HUDEP-2 (cell line): ENCODE measurements around the gene VCAM1.

Experiments used
- DNase-seq, 76 experiments: peaks; one replicate each; lab custom pipeline; 2025; ENCODE audit not compliant: unreplicated experiment in 76 of 76; lab: John Stamatoyannopoulos, UW

VCAM1 gene

DNA sequence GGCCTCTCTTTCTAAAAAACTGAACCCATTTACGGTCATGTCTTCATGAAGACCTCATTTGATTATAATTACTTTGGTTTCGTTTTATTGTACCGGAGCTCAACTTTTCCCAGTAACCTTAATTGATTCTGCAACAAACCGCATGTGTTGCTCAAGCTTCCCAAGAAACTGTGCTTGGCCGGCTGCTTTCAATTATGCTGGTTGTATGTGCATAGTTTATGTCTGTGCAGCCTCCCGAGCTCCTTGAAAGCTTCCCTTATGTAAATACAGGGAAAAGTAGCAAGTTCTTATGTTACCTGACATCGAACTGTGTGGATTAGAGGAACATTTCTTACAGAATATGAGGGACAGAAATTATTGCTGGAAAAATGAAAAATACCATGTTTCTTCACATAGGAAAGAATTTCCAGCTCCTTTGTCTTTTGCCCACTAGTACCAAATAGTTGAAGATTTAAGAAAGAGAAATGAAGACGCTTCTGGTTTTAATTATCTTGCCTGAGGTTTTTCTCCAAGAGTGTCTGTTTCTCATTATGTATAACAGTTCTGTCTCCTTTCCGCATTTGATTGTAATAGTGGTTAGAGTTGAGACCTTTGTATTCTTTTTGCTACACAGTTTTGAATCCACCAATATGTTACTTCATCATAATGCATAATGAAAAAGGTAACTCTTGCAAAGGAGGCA is 2.1 kb downstream of the VCAM1 start:
- no peak for DNase-seq

DNA sequence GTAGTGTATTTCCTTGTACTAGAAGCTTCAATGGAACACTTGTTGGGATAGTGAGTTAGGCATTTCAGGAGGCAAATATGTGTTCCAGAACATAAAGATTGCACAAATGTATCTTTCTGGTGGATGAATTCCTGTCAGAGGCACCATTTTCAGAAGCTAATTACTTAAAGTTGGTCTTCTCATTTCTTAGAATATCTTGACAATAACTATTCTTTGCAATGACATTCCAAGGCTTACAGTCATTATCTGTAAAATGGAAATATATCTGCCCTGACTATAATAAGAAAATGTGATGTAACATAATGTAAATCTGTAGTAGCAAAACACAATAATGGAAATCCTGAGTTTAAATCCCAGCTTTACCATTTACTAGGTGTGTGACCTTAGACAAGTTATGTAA is 2.7 kb downstream of the VCAM1 start:
- no peak for DNase-seq

DNA sequence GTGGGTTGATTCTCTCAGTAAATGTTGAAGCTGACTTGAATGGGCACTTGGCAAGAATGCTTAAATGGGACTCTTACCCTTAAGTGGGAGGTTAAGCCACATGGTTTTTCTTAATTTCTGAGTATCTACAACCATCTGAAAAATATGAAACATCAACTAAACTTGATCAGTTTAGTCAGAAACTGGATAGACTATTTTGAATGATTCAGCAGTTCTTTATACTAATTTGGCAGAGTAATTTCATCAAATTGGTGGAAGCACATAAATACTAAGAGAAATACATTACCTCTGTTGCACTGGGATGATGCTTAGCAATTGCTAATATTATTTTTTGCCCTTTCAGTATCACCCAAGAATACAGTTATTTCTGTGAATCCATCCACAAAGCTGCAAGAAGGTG is 4.7 kb downstream of the VCAM1 start:
- no peak for DNase-seq

DNA sequence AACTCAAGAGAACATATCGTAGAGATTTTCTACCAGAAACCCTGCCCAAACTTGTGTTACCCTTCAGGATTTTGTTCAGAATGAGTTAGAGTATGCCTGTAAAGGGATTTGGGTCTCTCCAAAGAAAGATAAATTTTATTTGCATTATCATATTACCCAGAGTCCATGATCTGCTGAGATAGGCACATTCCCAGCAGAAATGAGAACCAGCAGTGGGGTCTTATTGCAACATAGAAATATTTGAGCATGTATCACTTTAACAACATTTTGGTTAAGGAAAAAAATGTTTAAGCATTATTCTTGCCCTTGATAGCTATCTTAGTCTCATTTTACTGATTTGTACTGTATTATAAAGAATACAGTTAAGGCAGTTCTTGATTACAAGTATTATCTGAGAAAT is 10.6 kb downstream of the VCAM1 start:
- DNase-seq, result no peak

DNA sequence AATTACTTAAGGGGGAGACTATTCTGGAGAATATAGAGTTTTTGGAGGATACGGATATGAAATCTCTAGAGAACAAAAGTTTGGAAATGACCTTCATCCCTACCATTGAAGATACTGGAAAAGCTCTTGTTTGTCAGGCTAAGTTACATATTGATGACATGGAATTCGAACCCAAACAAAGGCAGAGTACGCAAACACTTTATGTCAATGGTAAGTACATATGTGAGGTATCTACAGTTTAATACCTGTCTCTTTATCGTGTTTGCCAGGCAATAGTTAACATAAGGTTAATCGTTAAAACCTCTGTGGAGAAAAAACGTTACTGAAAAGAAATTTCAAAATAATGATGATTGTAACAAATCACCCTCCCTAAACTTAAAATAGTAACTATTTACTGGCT is 11.8 kb downstream of the VCAM1 start:
- DNase-seq, result no peak

DNA sequence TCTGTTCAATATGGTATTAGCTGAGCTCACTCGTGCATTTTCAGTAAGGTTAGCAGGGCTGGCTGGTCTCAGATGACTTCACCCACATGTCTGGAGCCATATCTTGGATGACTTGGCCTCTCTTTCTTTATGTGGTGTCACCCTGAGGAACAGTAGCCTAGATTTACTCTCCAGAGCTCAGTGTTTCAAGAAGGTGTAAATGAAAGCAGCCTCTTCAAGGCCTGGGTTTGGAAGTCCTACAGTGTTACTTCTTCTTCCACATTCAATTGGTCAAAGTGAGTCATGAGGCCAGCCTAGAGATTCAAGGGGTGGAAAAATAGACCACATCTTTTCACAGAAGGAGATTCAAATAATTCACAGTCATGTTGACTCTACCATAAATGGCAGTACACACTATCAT is 12.2 kb downstream of the VCAM1 start:
- DNase-seq, result no peak

DNA sequence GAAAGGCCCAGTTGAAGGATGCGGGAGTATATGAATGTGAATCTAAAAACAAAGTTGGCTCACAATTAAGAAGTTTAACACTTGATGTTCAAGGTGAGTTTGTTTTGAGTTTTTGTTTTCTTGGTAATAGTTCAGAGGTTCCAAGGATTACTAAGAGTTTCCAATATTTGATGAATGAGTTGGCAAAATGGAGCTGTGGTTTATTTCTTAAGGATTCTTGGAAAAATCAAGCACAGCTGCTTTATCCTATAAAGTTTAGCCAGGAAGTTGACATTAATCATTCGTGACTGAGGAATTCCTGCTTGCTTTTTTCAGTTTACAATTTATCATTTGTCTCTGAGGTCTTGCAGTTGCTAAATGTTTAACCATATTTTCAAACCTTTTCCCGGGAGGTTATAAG is 15.1 kb downstream of the VCAM1 start:
- DNase-seq, result no peak

DNA sequence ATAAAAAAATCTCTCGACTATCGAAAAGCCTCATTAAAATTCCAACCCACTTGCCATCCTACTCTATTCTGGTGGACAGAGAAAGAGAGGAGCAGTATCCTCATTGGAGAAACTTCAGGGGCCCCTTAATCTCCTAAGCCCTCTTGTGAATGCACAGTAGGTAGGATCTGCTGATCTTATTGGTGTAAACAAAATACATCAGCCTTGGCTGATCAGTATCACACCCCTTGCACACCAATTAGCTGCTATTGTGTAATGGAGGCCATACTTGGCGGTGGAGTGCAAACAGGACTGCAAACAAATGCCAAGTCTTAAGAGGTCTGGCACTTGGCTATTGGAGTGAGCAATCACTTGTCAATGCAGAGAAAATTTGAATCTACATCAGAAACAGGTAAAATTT is 15.7 kb downstream of the VCAM1 start:
- no peak for DNase-seq

DNA sequence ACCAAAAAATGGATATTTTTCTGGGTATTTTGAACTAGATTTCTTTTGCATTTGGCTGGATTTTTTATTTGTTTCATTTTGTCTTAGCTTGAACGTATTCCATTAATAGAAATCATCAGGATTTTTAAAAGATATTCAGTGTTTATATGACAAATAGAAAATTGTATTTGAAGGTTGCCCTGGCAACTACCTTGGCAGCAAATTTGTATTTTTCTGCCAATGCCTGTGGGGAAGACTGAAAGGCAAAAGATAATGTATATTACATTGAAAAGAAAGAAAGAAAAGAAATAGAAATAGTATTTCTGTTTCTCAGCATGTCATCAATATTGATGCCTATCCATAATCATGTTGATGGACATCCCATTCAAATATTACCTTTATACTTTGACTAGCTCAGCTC is 16.8 kb downstream of the VCAM1 start:
- no peak for DNase-seq

DNA sequence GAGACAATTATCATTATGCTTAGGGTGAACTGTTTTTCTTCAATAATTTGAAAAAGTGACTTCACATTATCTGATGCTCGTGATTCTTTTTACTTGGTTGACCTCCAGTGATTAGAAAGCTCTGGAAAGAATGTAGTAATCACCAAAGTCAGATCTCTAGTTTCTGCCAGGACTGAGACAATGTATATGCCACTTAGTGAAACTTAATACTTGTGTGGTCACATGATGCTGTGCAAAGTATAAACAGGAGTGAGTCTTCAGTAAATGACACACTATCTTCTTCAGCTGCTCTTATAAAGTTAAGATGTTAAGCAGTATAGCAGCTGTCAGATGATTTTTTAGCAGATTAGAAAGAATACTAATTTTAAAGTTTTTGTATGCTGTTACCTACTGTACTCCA is 17.2 kb downstream of the VCAM1 start:
- DNase-seq, result no peak

DNA sequence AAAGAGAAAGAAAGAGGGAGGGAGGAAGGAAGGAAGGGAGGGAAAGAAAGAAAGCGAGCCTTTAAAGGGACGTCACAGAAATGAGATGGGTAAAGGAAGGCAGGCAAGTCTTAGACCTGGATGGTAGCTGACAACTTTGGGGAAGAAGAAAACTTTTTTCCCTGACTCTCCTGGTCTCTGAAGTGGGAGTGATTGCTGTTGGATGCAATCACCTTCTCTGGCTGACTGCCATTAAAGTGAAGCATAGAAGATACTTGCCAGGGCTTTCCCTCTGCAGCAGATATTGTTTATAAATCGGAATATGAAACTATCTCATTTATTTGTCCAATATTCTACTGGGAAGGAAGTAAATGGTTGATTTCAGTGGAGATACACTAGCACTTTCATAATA is 27.0 kb downstream of the VCAM1 start:
- DNase-seq, result no peak

DNA sequence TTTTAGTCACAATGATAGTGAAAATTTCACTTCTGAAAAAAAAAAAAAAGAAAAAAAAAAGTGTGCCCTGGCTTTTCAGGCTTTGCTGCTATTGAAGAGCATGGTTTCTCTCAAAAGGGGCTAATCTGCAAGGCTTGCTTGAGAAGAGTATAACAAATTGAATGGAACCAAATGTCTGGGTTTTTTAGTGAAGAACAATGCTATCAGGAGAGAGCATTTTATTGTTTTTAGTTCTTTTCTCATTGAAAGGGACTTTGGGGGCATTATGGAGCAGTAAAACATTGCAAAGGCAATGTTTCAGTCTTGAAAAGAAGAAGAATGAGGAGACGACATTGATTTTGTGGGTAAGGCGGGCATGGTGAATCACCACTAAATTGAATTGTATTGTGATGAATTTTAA is 28.2 kb downstream of the VCAM1 start:
- no peak for DNase-seq

DNA sequence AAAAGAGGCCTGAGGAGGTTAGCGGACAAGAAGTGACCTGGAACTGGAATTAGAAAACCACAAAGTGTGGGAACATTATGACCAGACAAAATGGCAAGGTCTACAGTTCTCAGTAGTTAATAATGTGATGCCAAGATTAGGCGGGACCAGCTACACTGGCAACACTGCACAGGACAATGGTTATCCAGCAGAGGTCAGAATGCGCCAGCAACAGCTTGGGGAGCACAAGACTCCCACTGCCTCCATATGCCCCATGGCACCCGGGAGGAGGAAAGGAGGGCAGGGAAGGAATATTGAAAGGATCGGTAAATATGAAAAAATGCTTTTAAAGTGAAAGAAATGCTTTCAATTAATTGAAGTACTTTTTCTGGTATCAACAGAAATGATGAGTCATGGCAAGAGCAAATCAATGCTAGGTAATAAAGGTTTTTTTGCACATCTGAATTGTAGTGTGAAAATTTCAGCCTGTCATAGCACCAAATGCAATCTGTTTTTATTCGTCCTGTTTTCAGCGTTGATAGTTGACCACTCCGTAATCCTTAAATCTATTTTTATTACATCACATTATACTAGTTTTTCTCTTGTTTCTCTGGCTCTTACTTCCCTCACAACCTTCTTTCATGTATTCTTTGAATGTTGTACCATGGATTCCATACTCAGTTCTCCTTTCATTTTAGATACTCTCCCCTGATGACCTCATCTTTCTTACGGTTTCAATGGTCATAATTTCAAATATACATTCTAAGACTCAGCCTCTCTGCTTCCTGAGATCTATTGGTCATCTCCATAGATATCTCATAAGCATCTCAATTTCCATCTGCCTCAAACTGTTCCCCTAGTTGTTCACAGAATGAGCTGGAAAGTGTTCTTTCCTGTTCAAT is 30.7 kb downstream of the VCAM1 start:
- peak in 8 of 76 experiments; percentile 1 to 23 (median 2) for DNase-seq

DNA sequence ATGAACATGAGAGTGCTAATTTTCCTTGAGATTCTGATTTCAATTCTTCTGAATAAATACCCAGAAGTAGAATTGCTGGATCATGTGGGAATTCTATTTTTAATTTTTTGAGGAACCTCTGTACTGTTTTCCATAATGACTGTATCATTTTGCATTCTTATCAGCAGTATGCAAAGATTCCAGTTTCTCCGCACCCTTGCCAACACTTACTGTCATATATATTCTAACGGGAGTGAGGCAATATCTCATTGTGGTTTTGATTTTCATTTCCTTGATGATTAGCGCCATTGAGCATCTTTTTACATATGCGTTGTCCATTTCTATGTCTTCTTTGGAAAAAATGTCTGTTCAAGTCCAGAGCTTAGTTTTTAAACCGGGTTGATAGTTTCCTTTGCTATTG is 33.2 kb downstream of the VCAM1 start:
- no peak for DNase-seq

DNA sequence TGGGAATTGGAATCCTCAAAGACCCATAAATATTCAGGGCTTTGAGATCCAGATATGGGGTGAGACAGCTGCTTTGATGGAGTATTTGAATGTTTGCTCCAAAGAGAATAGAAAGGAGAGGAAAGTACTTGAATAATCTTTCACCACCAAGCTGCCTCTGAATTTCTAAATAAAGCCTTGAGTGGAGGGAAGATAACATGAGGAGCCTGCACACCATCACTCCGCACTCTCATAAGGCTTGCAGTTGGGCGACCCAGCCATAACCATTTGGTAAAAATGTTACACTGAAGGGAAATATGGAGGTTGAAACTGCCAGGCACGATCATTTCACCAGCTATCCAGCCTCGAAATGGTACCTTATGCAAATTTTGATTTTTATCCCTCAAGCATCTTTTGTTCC is 38.4 kb downstream of the VCAM1 start:
- no peak for DNase-seq

DNA sequence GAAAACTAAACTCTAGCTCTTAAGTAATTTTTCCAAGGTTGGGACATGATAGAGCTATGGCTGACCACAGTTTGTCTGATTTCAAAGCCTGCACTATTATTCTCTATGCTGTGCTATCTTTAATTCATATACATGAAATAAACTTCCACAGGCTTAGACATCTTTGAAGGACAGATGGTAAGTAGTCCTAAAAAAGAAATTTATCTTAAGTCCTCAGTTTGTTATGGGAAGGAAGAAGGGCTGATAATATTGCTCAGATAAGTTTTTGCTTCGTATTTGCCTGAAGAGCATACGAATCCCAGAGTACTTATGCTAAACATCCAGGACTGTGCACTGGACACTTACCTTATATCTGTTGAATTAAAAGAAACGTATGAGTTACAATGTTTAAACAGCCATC is 39.6 kb downstream of the VCAM1 start:
- no peak for DNase-seq

DNA sequence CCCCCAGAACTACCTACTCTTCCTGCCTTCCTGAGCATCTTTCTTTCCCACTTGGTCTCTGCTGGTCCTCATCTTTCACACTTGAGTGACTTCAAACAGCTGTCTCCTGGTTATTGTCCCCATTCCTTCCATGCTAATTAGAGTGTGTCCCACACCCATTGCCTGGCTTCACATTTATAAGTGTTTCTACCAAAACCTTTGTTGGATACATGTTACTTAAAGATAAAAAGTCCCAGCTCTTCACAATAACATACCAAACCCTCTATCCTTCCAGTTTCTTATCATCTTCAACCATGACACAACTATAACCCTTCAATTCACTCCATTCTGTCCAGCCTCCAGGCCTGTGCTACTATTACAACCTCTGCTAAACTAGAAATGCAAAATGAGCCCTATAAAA is 41.0 kb downstream of the VCAM1 start:
- DNase-seq, result no peak

DNA sequence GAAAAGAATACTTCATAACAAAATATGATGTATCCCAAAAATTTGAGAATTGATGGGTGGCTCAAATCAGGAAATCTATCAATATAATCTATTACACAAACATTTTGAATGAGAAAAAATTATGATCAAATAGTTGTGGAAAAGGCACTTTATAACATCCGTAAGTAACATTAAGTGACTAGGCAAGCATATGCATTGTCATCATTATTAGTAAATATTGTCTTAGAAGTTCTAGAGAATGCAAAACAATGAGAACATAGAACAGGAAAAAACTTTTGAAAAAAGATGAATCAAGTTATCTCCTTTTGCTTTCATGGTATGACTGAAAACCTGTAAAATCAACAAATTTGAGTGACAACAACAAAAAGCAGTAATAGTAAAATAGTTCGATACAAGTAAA is 42.9 kb downstream of the VCAM1 start:
- DNase-seq, result no peak

DNA sequence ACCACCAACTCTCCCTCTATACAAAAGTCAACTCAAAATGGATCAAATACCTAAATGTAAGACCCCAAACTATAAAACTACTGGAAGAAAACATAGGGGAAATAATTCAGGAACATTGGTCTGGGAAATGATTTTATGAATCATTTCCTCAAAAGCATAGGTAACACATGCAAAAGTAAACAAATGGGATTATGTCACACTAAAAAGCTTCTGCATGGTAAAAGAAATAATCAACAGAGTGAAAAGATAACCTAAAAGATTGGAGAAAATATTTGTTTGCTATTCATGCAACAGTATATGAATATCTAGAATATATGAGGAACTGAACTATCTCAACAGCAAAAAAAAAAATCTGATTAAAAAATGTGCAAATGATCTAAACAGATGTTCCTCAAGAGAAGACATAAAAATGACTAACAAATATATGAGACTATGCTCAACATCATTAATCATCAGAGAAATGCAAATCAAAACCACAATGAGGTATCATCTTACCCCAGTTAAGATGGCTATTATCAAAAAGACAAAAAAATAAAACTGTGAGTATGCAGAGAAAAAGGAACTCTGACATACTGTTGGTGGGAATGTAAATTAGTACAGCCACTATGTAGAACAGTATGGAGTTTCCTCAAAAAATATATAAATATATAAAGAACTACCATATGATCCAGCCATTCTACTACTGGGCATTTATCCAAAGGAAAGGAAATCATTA is 47.8 kb downstream of the VCAM1 start:
- DNase-seq, result no peak

DNA sequence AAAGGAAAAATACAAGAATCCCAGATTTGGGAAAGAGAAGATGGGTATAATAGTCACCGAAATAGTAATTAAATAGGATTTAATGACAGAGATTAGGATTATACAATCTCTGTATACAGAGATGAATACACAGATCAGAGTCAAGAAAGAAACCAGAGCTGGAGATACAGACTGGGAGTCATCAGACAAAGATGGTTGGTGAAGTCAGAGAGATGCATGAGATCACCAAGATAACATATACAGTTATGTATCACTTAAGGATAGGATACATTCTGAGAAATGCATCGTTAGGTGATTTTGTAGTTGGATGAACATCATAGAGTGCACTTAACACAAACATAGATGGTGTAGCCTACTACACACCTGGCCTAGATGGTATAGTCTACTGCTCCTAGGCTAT is 49.8 kb downstream of the VCAM1 start:
- DNase-seq, result no peak

DNA sequence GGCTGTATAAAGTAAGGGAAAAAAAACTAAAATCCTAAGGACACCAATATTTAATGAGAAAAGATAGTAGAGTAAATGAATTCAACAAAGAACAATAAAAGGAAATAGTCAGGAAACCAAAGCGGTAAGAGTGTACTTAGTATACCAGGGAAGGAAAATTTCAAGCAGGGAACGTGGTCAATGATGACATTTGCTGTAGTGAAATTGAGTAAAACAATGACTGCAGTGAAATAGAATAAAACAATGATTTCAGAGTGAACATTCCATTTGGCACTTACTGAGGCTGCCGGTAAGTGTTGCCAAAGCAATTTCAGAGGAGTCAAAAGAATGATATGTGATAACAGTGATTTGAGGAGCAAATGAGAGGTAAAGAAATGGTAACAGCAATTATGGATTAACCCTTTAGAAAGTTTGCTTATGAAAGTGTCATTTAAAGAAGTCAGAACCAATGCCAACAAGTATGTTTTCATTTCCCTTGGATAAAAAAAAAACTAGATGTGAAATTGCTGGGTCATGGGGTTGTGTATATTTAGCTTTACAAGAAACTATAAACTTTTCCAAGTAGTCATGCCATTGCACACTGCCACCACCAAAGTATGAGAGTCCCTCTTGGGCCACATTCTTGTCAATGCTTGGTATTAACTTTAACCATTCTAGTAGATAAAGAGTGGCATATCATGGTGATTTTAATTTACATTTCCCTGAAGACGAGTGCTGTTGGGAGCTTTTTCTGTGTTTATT is 50.5 kb downstream of the VCAM1 start:
- no peak for DNase-seq
